ENCODE results near the gene KRTCAP3.
A peak's percentile ranks its signal among the peaks of the same experiment; 100 is the strongest.
"Not testable (repeated sequence)": the region's sequence is repeated elsewhere in the genome, so short reads cannot be mapped to it uniquely, and the experiment has no call there.

The KRTCAP3 gene

DNA sequence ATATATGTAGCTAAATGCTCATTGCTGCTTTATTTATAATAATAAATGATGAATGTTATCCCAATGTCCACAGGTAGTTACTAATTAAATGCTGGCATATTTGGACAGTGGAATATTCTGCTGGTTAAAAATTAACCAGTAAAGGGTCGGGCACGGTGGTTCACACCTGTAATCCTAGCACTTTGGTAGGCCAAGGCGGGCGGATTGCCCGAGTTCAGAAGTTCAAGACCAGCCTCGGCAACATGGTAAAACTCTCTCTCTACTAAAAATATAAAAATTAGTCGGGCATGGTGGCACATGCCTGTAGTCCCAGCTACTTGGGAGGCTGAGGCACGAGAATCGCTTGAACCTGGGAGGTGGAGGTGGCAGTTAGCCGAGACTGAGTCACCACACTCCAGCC, 17.1 kb upstream of the KRTCAP3 start:
- H3K4me1 Mint-ChIP-seq (ENCODE audit: low read depth), result peaks cover 12% of the 10 kb centered on the region
- not testable (repeated sequence) for H3K27ac Mint-ChIP-seq

DNA sequence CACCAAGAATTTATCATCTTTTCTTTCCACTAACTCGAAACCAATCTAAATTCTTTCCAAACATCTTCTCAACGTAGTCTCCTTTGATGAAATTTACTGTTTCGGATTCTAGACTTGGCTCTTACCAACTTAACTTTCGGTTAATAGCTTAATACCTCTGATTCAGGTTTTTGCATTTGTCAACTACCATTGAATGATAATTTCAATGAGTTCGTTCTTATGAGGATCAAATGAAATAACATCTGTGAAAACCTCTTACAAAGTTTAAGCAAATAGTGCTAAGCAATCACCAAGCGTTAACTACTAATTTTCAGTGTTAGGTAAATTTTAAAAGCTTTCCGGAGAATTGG, 14.3 kb upstream of the KRTCAP3 start:
- peak overlapping the region; percentile 100 for H3K4me3 Mint-ChIP-seq
- H3K27ac Mint-ChIP-seq, result peak overlapping the region; percentile 99
- H3K9me3 Mint-ChIP-seq, result no peaks in the 10 kb centered on the region
- H3K4me1 Mint-ChIP-seq (ENCODE audit: low read depth), result peaks cover 23% of the 10 kb centered on the region
- DNase-seq (ENCODE audit: low spot score), result no peak
- peaks cover 5% of the 10 kb centered on the region for H3K36me3 Mint-ChIP-seq (ENCODE audit: low read depth)
- no peaks in the 10 kb centered on the region for H3K27me3 Mint-ChIP-seq (ENCODE audit: low read depth)

More for the DNA sequence above, 17.1 kb upstream of the KRTCAP3 start:
- not testable (repeated sequence) for H3K9me3 Mint-ChIP-seq; H3K4me3 Mint-ChIP-seq; DNase-seq (ENCODE audit: low spot score); H3K36me3 Mint-ChIP-seq (ENCODE audit: low read depth); H3K27me3 Mint-ChIP-seq (ENCODE audit: low read depth)

- H3K9me3 Mint-ChIP-seq, result no peaks in the 10 kb centered on the region
- peak; percentile 95 for DNase-seq (ENCODE audit: low spot score)
- H3K27ac Mint-ChIP-seq, result peak within 1 kb of the TSS; percentile 99
- peaks cover 10% of the 10 kb centered on the region for H3K36me3 Mint-ChIP-seq (ENCODE audit: low read depth)
- H3K4me3 Mint-ChIP-seq, result peak within 1 kb of the TSS; percentile 100
- H3K4me1 Mint-ChIP-seq (ENCODE audit: low read depth), result peaks cover 23% of the 10 kb centered on the region
- H3K27me3 Mint-ChIP-seq (ENCODE audit: low read depth), result no peaks in the 10 kb centered on the region
Measured at GRCh38 chr2:27428213-27428977, 13.8 kb upstream of the KRTCAP3 start, which contains the start of gene NRBP1. NRBP1 (plus strand) TSS chr2:27428631; CDS start chr2:27433274, 4,643 bp downstream.

DNA sequence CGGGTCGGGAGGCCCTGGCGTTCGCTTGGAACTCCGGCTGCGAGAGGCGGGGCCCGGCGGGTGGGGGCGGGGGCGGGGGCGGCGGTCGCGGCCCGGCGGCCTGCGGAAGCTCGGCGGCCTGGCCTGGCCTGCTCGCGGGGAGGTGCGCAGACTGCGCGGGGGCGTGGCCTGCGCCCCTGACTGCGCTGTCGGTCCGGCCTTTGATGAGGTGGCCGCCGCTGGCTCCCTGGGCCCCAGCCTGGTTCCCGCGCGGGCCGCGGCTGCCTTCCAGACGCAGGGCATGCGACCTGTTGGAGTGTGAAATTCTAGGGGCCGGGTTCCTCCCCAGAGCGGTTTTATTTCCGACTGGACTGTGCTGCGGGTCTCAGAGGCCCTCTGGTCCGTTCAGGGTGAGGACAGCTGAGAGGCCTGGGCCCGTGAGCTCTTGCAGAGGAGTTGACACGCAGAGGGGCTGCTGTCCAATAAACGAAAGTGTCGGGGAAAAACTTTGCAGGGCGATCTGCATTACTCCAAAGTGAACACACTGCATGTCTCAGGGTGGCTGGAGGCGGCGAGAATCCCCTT, 13.1 kb upstream of the KRTCAP3 start:
- Mint-ChIP-seq H3K4me3 (peak overlapping the region; percentile 100), H3K9me3 (no peaks in the 10 kb centered on the region), H3K4me1 (ENCODE audit: low read depth) (peaks cover 23% of the 10 kb centered on the region), H3K27ac (peak overlapping the region; percentile 96), H3K36me3 (ENCODE audit: low read depth) (peaks cover 17% of the 10 kb centered on the region), H3K27me3 (ENCODE audit: low read depth) (no peaks in the 10 kb centered on the region)
- peak; percentile 87 for DNase-seq (ENCODE audit: low spot score)

- Mint-ChIP-seq H3K27ac (peak overlapping the region; percentile 86), H3K36me3 (ENCODE audit: low read depth) (peaks cover 40% of the 10 kb centered on the region), H3K9me3 (no peaks in the 10 kb centered on the region), H3K4me1 (ENCODE audit: low read depth) (peaks cover 23% of the 10 kb centered on the region), H3K27me3 (ENCODE audit: low read depth) (no peaks in the 10 kb centered on the region), H3K4me3 (peak overlapping the region; percentile 67)
- peak; percentile 27 for DNase-seq (ENCODE audit: low spot score)
Measured at GRCh38 chr2:27431395-27431794, 10.8 kb upstream of the KRTCAP3 start.

- no peaks in the 10 kb centered on the region for H3K27me3 Mint-ChIP-seq (ENCODE audit: low read depth)
- H3K27ac Mint-ChIP-seq, result peak overlapping the region; percentile 27
- H3K36me3 Mint-ChIP-seq (ENCODE audit: low read depth), result peaks cover 67% of the 10 kb centered on the region
- H3K9me3 Mint-ChIP-seq, result no peaks in the 10 kb centered on the region
- no peak for DNase-seq (ENCODE audit: low spot score)
- H3K4me3 Mint-ChIP-seq, result no peak overlapping the region
- peaks cover 6% of the 10 kb centered on the region for H3K4me1 Mint-ChIP-seq (ENCODE audit: low read depth)
Measured at GRCh38 chr2:27435628-27436027, 6.6 kb upstream of the KRTCAP3 start.

DNA sequence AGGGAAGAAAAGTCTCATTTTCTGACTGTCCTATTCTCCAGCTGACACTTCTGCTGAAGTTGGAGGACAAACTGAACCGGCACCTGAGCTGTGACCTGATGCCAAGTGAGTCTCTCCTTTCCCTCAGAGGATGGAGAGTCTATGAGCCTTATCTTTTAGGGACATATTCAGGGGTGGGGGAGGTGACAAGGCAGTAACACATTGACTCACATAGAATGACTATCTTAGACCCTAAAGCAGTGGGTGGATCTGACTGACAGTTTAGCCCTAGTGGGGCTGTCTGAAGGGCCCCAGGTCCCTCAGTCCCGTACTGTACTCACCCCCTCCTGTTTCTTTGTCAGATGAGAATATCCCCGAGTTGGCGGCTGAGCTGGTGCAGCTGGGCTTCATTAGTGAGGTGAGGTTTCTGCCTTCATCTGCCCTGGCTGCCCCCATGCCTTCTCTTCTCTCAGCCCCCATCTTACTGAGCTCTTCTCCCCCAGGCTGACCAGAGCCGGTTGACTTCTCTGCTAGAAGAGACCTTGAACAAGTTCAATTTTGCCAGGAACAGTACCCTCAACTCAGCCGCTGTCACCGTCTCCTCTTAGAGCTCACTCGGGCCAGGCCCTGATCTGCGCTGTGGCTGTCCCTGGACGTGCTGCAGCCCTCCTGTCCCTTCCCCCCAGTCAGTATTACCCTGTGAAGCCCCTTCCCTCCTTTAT, 805 bp upstream of the KRTCAP3 start:
- no peaks in the 10 kb centered on the region for H3K9me3 Mint-ChIP-seq
- peaks cover 3% of the 10 kb centered on the region for H3K4me1 Mint-ChIP-seq (ENCODE audit: low read depth)
- H3K4me3 Mint-ChIP-seq, result no peak overlapping the region
- no peak for DNase-seq (ENCODE audit: low spot score)
- peaks cover 58% of the 10 kb centered on the region for H3K36me3 Mint-ChIP-seq (ENCODE audit: low read depth)
- no peak overlapping the region for H3K27ac Mint-ChIP-seq
- no peaks in the 10 kb centered on the region for H3K27me3 Mint-ChIP-seq (ENCODE audit: low read depth)

- H3K27me3 Mint-ChIP-seq (ENCODE audit: low read depth), result no peaks in the 10 kb centered on the region
- H3K4me3 Mint-ChIP-seq, result no peak overlapping the region
- peaks cover 3% of the 10 kb centered on the region for H3K4me1 Mint-ChIP-seq (ENCODE audit: low read depth)
- no peak overlapping the region for H3K27ac Mint-ChIP-seq
- H3K36me3 Mint-ChIP-seq (ENCODE audit: low read depth), result peaks cover 47% of the 10 kb centered on the region
- no peaks in the 10 kb centered on the region for H3K9me3 Mint-ChIP-seq
- no peak for DNase-seq (ENCODE audit: low spot score)
Measured at GRCh38 chr2:27442920-27443282, 720 bp downstream of the KRTCAP3 start.

DNA sequence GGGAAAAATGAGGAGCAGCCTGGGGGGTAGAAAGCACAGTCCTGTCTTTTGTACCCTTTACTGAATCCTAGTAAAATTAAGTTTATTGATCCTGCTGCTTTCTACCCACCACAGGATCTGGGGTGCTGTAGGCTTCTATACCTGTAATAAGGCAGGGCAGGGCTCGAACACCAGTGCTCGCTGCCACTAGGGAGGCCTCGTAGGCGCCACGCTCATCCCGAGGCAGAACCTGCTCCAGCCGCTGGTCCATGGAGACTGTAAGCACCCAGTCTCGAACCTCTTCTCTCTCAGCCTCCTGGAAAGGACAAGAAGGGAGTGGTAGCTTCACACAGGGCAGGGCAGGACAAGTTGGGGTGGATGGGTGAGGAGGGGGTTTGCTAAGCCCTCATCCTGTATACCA, 3.0 kb downstream of the KRTCAP3 start:
- DNase-seq (ENCODE audit: low spot score), result no peak
- H3K4me1 Mint-ChIP-seq (ENCODE audit: low read depth), result peaks cover 3% of the 10 kb centered on the region
- no peak overlapping the region for H3K4me3 Mint-ChIP-seq
- H3K27ac Mint-ChIP-seq, result no peak overlapping the region
- H3K9me3 Mint-ChIP-seq, result no peaks in the 10 kb centered on the region
- no peaks in the 10 kb centered on the region for H3K27me3 Mint-ChIP-seq (ENCODE audit: low read depth)
- peaks cover 35% of the 10 kb centered on the region for H3K36me3 Mint-ChIP-seq (ENCODE audit: low read depth)

- Mint-ChIP-seq H3K4me3 (no peak overlapping the region), H3K27me3 (ENCODE audit: low read depth) (no peaks in the 10 kb centered on the region), H3K36me3 (ENCODE audit: low read depth) (peaks cover 30% of the 10 kb centered on the region), H3K9me3 (no peaks in the 10 kb centered on the region), H3K4me1 (ENCODE audit: low read depth) (peaks cover 3% of the 10 kb centered on the region), H3K27ac (no peak overlapping the region)
- no peak for DNase-seq (ENCODE audit: low spot score)
Measured at GRCh38 chr2:27445615-27446014, 3.4 kb downstream of the KRTCAP3 start.

- H3K4me3 Mint-ChIP-seq, result no peak overlapping the region
- H3K9me3 Mint-ChIP-seq, result no peaks in the 10 kb centered on the region
- no peak for DNase-seq (ENCODE audit: low spot score)
- peaks cover 26% of the 10 kb centered on the region for H3K36me3 Mint-ChIP-seq (ENCODE audit: low read depth)
- peaks cover 4% of the 10 kb centered on the region for H3K4me1 Mint-ChIP-seq (ENCODE audit: low read depth)
- no peaks in the 10 kb centered on the region for H3K27me3 Mint-ChIP-seq (ENCODE audit: low read depth)
- peak overlapping the region; percentile 52 for H3K27ac Mint-ChIP-seq
Measured at GRCh38 chr2:27446057-27446456, 3.9 kb downstream of the KRTCAP3 start.

DNA sequence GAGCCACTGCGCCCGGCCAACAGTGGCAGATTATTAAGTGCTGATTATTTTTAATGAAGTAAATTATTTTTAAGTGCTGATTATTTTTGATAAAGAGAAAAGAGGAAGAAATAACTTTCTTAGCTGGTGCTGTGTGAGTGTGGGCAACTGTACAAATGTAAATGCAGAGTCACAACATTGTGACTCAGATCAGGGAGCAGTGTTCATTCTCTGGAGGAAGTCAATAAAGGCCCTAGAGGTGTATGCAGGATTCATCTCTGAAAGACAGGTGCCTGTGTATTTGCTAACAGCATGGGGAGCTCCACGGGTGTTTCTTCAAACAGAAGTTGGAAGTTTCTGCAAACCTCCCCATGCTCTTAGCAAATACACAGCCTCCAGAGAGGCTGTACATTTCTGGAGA, 6.2 kb downstream of the KRTCAP3 start:
- Mint-ChIP-seq H3K4me1 (ENCODE audit: low read depth) (peaks cover 6% of the 10 kb centered on the region), H3K36me3 (ENCODE audit: low read depth) (peaks cover 12% of the 10 kb centered on the region), H3K4me3 (no peak overlapping the region), H3K9me3 (no peaks in the 10 kb centered on the region), H3K27ac (no peak overlapping the region), H3K27me3 (ENCODE audit: low read depth) (no peaks in the 10 kb centered on the region)
- DNase-seq (ENCODE audit: low spot score), result no peak

DNA sequence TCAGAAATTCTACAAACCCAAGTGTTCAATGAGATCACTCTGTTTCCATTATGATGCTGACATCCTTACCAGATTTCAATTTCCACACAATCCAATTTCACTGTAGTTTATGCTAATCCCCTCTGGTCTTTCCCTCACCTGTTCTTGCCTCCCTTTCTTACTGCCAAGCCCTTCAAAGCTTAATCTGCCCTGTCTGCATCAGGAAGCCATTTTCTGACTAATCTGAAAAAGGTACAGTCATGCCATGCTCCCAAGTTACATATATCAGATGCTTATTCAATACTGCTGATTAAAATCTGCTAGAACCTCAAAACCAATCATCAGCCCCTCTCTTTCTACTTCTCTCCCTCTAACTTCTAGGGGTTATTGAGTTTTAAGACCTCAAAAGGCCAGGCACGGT, 8.9 kb downstream of the KRTCAP3 start:
- H3K4me3 Mint-ChIP-seq, result no peak overlapping the region
- no peaks in the 10 kb centered on the region for H3K27me3 Mint-ChIP-seq (ENCODE audit: low read depth)
- H3K9me3 Mint-ChIP-seq, result no peaks in the 10 kb centered on the region
- peaks cover 7% of the 10 kb centered on the region for H3K4me1 Mint-ChIP-seq (ENCODE audit: low read depth)
- DNase-seq (ENCODE audit: low spot score), result no peak
- H3K27ac Mint-ChIP-seq, result no peak overlapping the region
- no peaks in the 10 kb centered on the region for H3K36me3 Mint-ChIP-seq (ENCODE audit: low read depth)

GRCh38 chr2:27453968-27454367, 11.8 kb downstream of the KRTCAP3 start:
- peaks cover 5% of the 10 kb centered on the region for H3K4me1 Mint-ChIP-seq (ENCODE audit: low read depth)
- H3K4me3 Mint-ChIP-seq, result no peak overlapping the region
- DNase-seq (ENCODE audit: low spot score), result no peak
- H3K36me3 Mint-ChIP-seq (ENCODE audit: low read depth), result no peaks in the 10 kb centered on the region
- no peaks in the 10 kb centered on the region for H3K27me3 Mint-ChIP-seq (ENCODE audit: low read depth)
- H3K9me3 Mint-ChIP-seq, result no peaks in the 10 kb centered on the region
- no peak overlapping the region for H3K27ac Mint-ChIP-seq
